CD14-positive monocyte (primary cell): Measurements from ENCODE around the gene OXCT1. TPM values are rescaled to one million over a fixed set of nuclear protein-coding genes. Genes with fewer than 3 reads are reported as not detected.

ENCODE experiments used
- DNase-seq, 3 donors: peaks; one replicate each; pipeline ENCODE4 v3.0.0-alpha.2; 2011 to 2022
- H2AFZ ChIP-seq: 2 replicates; pipeline ENCODE4 v1.6.0; 2012; ENCODE audit warnings: mild to moderate bottlenecking, low read depth, low read length, inconsistent platforms; ENCODE audit not compliant: insufficient read depth, poor library complexity, severe bottlenecking
- H3K27ac ChIP-seq, 2 donors: 1 replicate in 1 of 2; 2 replicates in 1 of 2; pipeline ENCODE4 v1.5.1; 2012 to 2013; ENCODE audit warnings: low read length in 2 of 2, control low read depth in 1 of 2, inconsistent platforms in 1 of 2, low read depth in 1 of 2, mild to moderate bottlenecking in 1 of 2
- H3K27me3 ChIP-seq, 2 donors: one replicate each; pipeline versions ENCODE4 v1.6.0 to v1.6.1; 2011 to 2013; ENCODE audit warnings: low read length in 2 of 2; ENCODE audit not compliant: control insufficient read depth in 2 of 2, insufficient read depth in 2 of 2
- H3K36me3 ChIP-seq, 2 donors: replicated peaks in 1 of 2; 1 replicate in 1 of 2; 2 replicates in 1 of 2; pipeline versions ENCODE4 v1.5.1 to v1.6.1; 2012 to 2013; ENCODE audit warnings: low read length in 2 of 2, control low read depth in 1 of 2, inconsistent platforms in 1 of 2, mild to moderate bottlenecking in 1 of 2; ENCODE audit not compliant: insufficient read depth in 2 of 2, control insufficient read depth in 1 of 2
- H3K4me1 ChIP-seq, 2 donors: 1 replicate in 1 of 2; 2 replicates in 1 of 2; pipeline versions ENCODE4 v1.5.1 to v1.6.1; 2012 to 2013; ENCODE audit warnings: low read length in 2 of 2, control low read depth in 1 of 2, inconsistent platforms in 1 of 2, mild to moderate bottlenecking in 1 of 2, moderate library complexity in 1 of 2; ENCODE audit not compliant: insufficient read depth in 2 of 2, control insufficient read depth in 1 of 2
- H3K4me2 ChIP-seq: replicated peaks from 2 replicates; pipeline ENCODE3; 2012; ENCODE audit warnings: low read length, moderate library complexity, mild to moderate bottlenecking; ENCODE audit not compliant: poor library complexity, severe bottlenecking; ENCODE audit errors: extremely low read depth
- H3K4me3 ChIP-seq, 3 experiments: fragments of 200-600 bp in 1 of 3; sonication (generic) in 1 of 3; replicated peaks in 1 of 3; 1 replicate in 2 of 3; 2 replicates in 1 of 3; pipeline ENCODE4 v1.5.1; 2011 to 2013; ENCODE audit warnings: low read length in 3 of 3, mild to moderate bottlenecking in 3 of 3, control low read depth in 2 of 3, low read depth in 2 of 3, inconsistent platforms in 1 of 3, moderate library complexity in 1 of 3
- H3K79me2 ChIP-seq: 2 replicates; pipeline ENCODE4 v1.6.0; 2012; ENCODE audit warnings: mild to moderate bottlenecking, control low read depth, inconsistent platforms, low read length, moderate library complexity; ENCODE audit not compliant: insufficient read depth
- H3K9ac ChIP-seq: 2 replicates; pipeline ENCODE4 v1.6.0; 2017; ENCODE audit warnings: low read length, mild to moderate bottlenecking; ENCODE audit not compliant: insufficient read depth, poor library complexity, severe bottlenecking
- H3K9me3 ChIP-seq, 2 donors: replicated peaks in 1 of 2; 1 replicate in 1 of 2; 2 replicates in 1 of 2; pipeline versions ENCODE4 v1.5.1 to v1.6.1; 2012 to 2013; ENCODE audit warnings: low read length in 2 of 2, control low read depth in 1 of 2; ENCODE audit not compliant: control insufficient read depth in 1 of 2, insufficient read depth in 1 of 2
- H4K20me1 ChIP-seq: 2 replicates; pipeline ENCODE4 v1.6.0; 2012; ENCODE audit warnings: mild to moderate bottlenecking, low read length, control low read depth, moderate library complexity; ENCODE audit not compliant: insufficient read depth
- H3K27ac Mint-ChIP-seq, 7 donors: one replicate each; pipeline ENCODE4 v1.8.0; 2020; ENCODE audit warnings: mild to moderate bottlenecking in 7 of 7, mixed read lengths in 7 of 7, moderate library complexity in 6 of 7, inconsistent platforms in 2 of 7
- H3K27me3 Mint-ChIP-seq, 3 donors: one replicate each; pipeline ENCODE4 v1.8.0; 2021 to 2022; ENCODE audit warnings: low read depth in 3 of 3, mild to moderate bottlenecking in 3 of 3, mixed read lengths in 3 of 3, moderate library complexity in 3 of 3, inconsistent platforms in 1 of 3
- H3K36me3 Mint-ChIP-seq, 2 donors: one replicate each; pipeline ENCODE4 v1.8.0; 2020; ENCODE audit warnings: mixed read lengths in 2 of 2, inconsistent platforms in 1 of 2, mild to moderate bottlenecking in 1 of 2
- H3K4me1 Mint-ChIP-seq: one replicate; pipeline ENCODE4 v1.8.0; 2020; ENCODE audit warnings: mild to moderate bottlenecking, mixed read lengths
- H3K4me3 Mint-ChIP-seq, 2 donors: one replicate each; pipeline ENCODE4 v1.8.0; 2020; ENCODE audit warnings: mild to moderate bottlenecking in 2 of 2, mixed read lengths in 2 of 2, moderate library complexity in 1 of 2
- H3K9me3 Mint-ChIP-seq, 7 donors: one replicate each; pipeline ENCODE4 v1.8.0; 2020 to 2022; ENCODE audit warnings: mixed read lengths in 7 of 7, mild to moderate bottlenecking in 6 of 7, moderate library complexity in 6 of 7, inconsistent platforms in 2 of 7
- CTCF ChIP-seq: fragments of 200-600 bp; IDR thresholded peaks from one replicate; pipeline ENCODE4 v1.8.0; 2022; ENCODE audit warnings: antibody characterized with exemption, mild to moderate bottlenecking
- WGBS: methylation state at CpG from one replicate; pipeline ENCODE4 v1.1.5; 2013; ENCODE audit warnings: missing lambda C conversion rate; ENCODE audit not compliant: insufficient coverage; 5-methylcytosine and 5-hydroxymethylcytosine counted together
- intact Hi-C, 2 donors: fragments of 100-400 bp; cut with micrococcal nuclease; formaldehyde crosslinking; loops; one replicate each; pipeline versions ENCODE4 v1.15.0 to v1.15.1; 2023
- polyA plus RNA-seq, 3 donors: library from polyadenylated mRNA; depleted of rRNA in 1 of 3; unstranded in 2 of 3; stranded (reverse) in 1 of 3; fragments of 300-500 nt in 2 of 3; fragments of >200 nt in 1 of 3; fragmentation: Illumina TruSeq in 2 of 3; gene quantifications; 1 replicate in 2 of 3; 2 replicates in 1 of 3; pipeline ENCODE4 v1.2.3, GENCODE V29; 2012 to 2021

OXCT1 gene
- polyA plus RNA-seq, 3 donors = 1.3 to 3.4 (median 1.9) TPM

DNA sequence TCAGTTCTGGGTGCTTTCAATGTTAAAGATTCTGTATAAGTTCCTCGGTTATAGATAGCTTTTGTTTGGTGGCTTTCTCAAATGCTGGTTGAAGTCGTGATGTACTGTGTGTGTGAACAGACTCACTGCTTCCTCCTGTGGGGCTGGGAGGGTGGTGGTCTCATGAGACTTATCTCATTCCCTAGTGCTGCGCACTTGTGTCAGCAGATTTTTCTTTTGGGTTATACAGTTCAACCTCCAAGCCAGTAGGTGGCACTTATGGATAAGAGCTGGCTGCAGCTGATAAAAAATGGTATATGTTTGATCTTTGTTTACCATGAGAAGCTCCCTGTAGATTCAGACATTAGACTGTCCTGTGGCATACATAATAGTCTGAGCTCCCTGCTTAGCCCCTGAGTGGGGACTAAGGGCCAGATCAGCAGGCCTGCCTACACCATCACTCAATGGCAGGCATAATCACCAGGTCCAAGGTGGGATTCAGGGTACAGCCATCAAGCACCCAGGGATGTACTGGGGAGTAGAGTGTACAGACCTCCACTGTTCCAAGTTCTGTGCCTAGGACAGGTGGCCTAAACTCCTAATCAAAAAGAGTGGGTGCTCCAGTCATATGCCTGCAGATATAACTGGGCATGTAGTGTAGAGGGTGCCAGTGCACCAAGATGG is 174.2 kb downstream of the OXCT1 start:
- H3K4me3 ChIP-seq = no peak overlapping the region
- Mint-ChIP-seq H3K36me3 (no peaks in the 10 kb centered on the region), H3K4me1 (no peaks in the 10 kb centered on the region), H3K27me3 (peaks cover 0 to 2% (median 0%) of the 10 kb centered on the region in 3 donors), H3K27ac (no peak overlapping the region), H3K9me3 (peaks cover 0 to 7% (median 1%) of the 10 kb centered on the region in 7 donors), H3K4me3 (no peak overlapping the region)
- no peak overlapping the region for H3K4me2 ChIP-seq
- TF ChIP-seq CTCF = no peak
- no peaks in the 10 kb centered on the region for H3K79me2 ChIP-seq
- no peaks in the 10 kb centered on the region for H3K9me3 ChIP-seq
- no peaks in the 10 kb centered on the region for H3K27me3 ChIP-seq
- H3K4me1 ChIP-seq = no peaks in the 10 kb centered on the region
- no peak overlapping the region for H2AFZ ChIP-seq
- no peak overlapping the region for H3K9ac ChIP-seq
- DNase-seq = no peak
- no peaks in the 10 kb centered on the region for H3K36me3 ChIP-seq
- H3K27ac ChIP-seq = no peak overlapping the region
- intact Hi-C loops = no loop called here
- H4K20me1 ChIP-seq = no peaks in the 10 kb centered on the region
- 89% methylated on average over 3 of the region's 3 CpGs for WGBS

- Histone ChIP-seq H2AFZ (no peak overlapping the region), H4K20me1 (no peaks in the 10 kb centered on the region), H3K4me2 (no peak overlapping the region), H3K36me3 (no peaks in the 10 kb centered on the region), H3K9ac (no peak overlapping the region), H3K9me3 (no peaks in the 10 kb centered on the region), H3K79me2 (no peaks in the 10 kb centered on the region), H3K4me3 (no peak overlapping the region), H3K4me1 (no peaks in the 10 kb centered on the region), H3K27ac (no peak overlapping the region), H3K27me3 (no peaks in the 10 kb centered on the region)
- Mint-ChIP-seq H3K36me3 (no peaks in the 10 kb centered on the region), H3K4me3 (no peak overlapping the region), H3K4me1 (no peaks in the 10 kb centered on the region), H3K27ac (no peak overlapping the region), H3K9me3 (peaks cover 0 to 6% (median 0%) of the 10 kb centered on the region in 7 donors), H3K27me3 (peaks cover 0 to 2% (median 0%) of the 10 kb centered on the region in 3 donors)
- WGBS = no CpG with 5 or more reads among the region's 2 CpGs
- no peak for TF ChIP-seq CTCF
- intact Hi-C loops = no loop called here
- DNase-seq = no peak
Measured at GRCh38 chr5:41686767-41687166, 183.5 kb downstream of the OXCT1 start.
